GM18526 (cell line): ENCODE results near the gene PPTC7.

ENCODE experiments used
- POLR2A ChIP-seq: IDR thresholded peaks from 3 replicates; pipeline ENCODE4 v1.6.1; 2011; ENCODE audit not compliant: insufficient read length; ENCODE audit errors: extremely low read depth

The PPTC7 gene, protein sequence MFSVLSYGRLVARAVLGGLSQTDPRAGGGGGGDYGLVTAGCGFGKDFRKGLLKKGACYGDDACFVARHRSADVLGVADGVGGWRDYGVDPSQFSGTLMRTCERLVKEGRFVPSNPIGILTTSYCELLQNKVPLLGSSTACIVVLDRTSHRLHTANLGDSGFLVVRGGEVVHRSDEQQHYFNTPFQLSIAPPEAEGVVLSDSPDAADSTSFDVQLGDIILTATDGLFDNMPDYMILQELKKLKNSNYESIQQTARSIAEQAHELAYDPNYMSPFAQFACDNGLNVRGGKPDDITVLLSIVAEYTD

DNA sequence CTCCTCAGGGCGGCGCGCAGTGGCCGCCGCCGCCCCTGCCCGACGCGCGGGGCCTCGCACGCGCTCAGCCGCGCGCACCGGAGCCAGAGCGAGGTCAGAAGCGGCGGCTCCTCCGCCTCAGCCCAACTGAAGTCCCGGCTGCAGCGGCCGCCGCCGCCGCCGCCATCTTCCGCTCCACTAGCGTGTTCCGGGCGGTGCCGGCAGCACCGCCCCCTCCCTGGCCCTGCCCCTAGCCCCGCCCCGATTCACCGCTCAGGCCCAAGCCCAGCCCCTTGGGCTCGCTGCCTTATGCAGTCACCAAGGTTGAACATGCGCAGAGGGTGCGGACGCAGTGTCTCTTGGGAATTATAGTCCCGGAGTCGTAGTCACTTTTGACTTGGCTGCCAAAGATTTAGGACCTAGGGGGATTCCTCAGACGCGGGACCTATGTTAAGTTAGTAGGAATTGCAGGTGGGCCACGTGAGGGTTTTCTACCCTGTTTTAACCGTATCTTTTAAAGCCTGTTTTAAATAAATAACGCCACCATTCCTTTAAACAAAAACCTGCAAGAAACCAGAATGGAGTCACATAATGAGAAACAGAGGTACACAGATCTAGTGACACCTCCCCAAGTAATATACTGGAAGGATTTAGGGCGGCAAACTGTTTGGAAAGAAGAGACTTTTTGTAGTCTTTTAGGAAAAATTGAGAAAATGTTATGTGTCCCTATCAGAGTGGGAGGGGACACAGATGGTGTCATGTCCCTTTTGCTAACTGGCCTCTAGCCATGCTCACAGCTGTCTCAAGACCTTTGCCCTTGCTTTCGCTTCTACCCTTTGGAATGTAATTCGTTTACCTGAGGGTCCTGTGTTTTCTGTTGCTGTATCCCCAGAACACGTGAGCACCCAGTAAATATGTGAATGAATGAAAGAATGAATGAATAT, at the start of gene PPTC7:
Gene PPTC7, minus strand, starts transcription at position 182 of the 923 bp plus-strand sequence. CDS start 287 bp downstream, outside the sequence.
- TF ChIP-seq POLR2A = peak; percentile 85

DNA sequence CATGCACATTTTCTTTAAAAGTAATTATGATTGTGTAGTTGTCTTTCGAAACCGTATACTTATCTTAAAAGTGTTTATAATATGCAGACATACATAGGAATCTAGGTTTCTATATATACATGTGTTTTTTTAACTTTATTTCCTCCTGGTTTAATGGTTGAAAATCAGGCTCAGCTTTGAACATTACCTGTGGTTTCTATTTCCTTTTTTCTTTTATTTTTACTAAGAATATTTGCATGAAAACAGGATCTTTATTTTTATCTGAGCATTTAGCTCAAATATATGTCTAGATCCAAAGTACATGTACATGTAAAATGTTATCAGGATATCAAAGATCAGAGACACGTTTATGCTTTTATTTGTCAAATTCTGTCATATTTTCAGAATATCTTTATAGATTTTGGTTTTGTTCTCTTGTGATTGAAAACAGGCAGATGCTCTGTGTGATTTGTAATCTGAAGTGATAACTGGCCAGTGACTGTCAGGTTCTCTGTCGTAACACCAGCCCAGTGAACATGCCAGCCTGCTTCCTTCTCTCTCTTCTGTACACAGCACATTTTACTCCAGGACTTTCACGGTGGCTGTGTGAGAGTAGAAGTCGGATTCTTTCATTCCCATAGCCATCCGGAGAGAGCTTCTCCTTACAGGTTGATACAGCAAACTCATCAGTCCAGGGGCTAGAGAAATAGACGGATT, 44.5 kb upstream of the PPTC7 start:
- no peak for TF ChIP-seq POLR2A

DNA sequence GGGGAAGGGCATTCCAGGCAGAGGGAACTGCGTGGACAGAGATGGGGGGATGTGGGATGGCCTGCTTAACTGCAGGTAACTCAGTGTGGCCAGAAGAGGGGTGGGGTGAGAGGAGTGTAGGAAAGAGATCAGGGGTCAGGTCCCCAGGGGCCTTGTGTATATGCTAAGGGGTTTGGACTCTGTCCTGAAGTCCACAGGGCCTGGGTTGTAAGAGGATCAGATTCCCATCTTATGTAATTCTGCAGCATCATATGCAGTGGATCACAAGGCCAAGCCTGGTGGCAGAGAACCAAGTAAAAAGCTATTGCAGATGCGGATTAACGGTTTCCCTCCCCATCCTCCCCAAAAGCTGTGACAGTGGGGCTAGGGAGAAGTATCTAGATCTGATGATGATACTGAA, 39.5 kb upstream of the PPTC7 start:
- no peak for TF ChIP-seq POLR2A

DNA sequence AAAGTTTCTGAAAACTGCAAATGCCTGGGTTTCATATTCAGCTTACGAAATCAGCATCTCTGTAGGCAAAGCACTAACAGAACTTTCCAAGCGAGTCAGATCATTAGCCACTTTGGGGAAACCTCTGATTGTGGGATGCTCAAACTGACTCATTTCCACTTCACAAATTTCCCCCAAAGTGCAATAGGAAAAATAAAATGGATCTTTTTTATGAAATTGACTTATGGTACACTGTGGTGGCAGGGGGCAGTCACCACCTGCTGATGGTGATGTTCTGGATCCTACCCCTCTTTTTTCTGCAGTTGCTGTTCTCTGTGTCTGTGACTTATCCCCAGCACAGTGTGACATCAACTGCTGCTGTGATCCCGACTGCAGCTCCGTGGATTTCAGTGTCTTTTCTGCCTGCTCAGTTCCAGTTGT, 36.4 kb upstream of the PPTC7 start:
- TF ChIP-seq POLR2A = no peak

DNA sequence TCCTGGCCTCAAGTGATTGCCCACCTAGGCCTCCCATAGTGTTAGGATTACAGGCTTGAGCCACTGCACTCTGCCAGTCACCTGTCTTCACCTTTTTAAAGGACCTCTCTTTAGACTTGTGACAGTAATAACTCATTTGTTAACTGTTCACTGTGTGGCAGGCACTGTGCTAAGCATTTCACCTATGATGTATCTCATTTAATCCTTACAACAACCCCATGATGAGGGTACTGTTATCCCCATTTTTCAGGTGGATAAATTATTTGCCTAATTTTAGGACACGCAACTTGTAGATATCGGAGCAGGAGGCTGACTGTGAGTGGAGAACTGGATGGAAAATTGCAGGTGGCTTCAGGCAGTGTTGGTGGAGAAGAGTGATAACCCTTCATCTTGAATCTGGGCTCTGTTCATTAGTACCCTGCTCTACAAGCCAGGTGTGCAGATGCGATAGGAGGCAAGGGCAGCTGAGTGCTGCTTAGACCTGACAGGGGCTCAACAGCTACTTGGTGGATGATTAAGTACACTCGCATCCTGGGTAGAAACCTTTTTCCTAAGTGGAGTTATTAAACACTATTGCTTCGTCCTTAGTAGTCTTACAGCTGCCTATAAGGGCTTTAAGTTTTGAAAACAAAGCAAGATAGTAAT, 33.5 kb upstream of the PPTC7 start:
- TF ChIP-seq POLR2A = no peak

DNA sequence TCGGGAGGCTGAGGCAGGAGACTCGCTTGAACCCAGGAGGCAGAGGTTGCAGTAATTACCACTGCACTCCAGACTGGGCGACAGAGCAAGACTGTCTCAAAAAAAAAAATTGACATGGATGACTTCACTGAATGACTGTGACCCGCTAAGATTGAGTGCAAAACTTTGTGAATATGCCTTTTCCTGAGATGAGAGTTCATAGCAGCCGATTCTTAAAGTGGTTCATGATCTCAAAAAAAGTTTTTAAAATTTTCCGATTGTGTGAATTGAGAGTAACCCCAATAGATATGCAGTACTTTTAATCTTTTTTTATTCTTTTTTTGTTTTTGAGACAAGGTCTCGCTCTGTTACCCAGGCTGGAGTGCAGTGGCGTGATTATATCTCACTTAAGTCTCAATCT, 32.1 kb upstream of the PPTC7 start:
- no peak for TF ChIP-seq POLR2A

DNA sequence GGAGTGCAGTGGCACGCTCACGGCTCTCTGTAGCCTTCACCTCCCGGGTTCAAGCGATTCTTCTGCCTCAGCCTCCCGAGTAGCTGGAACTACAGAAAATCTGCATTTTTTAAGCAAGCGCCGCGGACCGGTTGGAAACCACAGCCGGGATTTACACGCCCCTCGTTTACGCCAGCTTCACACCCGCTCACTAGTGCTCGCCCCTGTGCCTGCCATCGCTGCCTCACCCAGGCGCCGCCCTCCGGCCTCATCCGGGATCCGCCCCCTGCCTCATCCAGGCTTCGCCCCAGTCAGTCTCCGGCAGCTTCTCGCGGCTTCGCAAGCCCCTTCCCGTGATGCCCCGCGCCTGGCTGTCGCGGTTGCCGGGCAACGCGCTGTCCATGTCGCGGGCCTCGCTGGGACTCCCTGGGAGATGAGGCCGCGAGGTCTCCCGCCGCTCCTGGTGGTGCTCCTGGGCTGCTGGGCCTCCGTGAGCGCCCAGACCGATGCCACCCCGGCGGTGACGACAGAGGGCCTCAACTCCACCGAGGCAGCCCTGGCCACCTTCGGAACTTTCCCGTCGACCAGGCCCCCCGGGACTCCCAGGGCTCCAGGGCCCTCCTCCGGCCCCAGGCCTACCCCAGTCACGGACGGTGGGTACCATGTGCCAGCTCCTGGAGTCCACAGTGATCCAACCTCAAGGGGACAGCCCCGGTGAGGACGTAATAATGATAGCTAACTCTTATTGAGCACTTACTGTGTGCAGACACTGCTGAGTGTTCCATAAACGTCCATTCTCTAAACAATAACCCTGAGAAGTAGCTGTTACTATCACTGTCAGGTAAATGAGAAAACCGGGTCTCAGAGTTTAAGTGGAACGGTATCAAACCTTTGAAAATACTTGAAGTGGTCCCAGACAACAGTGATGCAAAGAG, 30.9 kb upstream of the PPTC7 start, which contains the start of gene TCTN1:
Gene TCTN1, plus strand, starts transcription at position 359 of the 914 bp plus-strand sequence. Its CDS starts 54 bp downstream, at position 413.
- peak; percentile 82 for TF ChIP-seq POLR2A

DNA sequence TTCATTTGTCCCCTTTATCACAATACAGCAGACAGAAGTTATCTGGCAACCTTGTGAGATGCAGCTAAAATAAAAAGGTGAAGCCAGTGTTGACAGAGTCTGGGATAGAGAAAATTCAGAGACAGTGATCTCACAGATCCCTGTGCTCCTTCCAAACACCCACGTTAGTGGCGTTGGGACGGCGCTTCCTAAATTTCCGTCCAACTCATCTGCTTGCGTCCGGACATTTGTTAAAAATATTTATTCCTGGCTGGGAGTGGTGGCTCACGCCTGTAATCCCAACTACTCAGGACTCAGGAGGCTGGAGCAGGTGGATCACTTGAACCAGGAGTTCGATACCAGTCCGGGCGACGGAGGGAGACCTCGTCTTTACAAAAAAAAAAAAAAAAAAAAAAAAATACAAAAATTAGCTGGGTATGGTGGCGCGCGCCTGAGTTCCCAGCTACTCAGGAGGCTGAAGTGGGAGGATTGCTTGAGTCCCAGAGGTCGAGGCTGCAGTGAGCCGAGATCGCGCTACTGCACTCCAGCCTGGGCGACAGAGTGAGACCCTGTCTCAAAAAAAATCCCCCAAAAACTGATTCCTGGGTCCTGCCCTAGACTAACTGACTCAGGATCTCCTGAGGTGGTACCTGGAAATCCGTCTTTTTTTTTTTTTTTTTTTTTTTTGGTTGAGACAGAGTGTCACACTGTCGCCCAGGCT, 30.1 kb upstream of the PPTC7 start:
- no peak for TF ChIP-seq POLR2A

DNA sequence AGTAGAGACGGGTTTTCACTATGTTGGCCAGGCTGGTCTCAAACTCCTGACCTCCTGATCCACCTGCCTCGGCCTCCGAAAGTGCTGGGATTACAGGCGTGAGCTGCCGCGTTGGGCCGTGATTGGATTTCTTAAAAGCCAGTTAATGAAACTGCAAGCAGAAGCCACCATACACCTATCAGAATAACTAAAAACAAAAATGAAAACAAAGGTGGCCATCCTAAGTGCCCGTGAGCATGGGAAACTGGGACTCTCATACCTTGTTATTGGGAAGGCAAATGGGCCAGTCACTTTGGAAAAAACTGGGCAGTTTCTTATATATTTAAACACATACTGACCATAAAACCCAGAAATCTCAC, 23.1 kb upstream of the PPTC7 start:
- TF ChIP-seq POLR2A = no peak

DNA sequence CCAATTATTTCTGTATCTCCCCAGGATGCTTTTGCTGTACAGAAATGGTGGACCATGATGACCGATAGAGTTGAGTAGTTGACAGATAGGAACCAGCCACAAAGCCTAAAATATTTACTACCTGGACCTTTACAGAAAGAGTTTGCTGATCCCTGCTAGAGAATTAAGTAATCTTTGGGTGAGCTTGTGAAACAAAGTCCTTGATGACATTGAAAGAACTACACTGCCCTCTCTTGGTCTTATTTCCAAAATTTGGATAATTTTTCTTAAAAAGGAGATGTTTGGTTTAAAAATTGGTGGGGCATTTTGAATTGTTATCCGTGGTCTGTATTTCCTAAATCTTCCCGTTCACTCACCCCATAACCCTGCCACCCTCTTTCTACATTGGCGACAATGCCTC, 17.1 kb upstream of the PPTC7 start:
- TF ChIP-seq POLR2A = no peak

DNA sequence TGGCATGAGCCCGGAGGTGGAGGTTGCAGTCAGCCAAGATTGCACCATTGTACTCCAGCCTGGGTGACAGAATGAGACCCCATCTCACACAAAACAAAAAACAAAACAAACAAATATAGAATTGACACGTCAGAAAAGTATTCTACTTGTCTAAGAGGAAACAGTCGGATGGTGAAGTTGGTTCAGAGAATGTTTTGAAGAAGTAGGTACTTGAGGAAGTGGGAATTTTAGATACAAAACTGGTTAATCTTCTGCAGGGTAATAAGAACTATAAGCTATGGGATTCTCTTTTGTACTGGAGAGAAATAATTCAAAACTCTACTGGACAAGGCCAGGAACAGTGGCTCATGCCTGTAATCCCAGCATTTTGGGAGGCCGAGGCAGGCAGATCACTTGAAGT, 16.2 kb upstream of the PPTC7 start:
- no peak for TF ChIP-seq POLR2A

DNA sequence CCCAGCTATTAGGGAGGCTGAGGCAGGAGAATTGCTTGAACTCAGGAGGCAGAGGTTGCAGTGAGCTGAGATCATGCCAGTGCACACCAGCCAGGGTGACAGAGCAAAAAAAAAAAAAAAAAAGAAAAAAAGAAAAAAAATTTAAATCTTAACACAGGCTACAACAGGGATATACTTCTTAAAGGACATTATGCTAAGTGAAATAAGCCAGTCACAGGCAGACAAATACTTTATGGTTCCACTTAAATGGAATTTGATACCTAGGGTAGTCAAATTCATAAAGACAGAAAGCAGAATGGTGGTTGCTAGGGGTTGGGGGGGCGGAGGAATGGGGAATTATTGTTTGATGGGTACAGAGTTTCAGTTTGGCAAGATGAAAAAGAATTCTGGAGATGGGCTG, 14.8 kb upstream of the PPTC7 start:
- no peak for TF ChIP-seq POLR2A

DNA sequence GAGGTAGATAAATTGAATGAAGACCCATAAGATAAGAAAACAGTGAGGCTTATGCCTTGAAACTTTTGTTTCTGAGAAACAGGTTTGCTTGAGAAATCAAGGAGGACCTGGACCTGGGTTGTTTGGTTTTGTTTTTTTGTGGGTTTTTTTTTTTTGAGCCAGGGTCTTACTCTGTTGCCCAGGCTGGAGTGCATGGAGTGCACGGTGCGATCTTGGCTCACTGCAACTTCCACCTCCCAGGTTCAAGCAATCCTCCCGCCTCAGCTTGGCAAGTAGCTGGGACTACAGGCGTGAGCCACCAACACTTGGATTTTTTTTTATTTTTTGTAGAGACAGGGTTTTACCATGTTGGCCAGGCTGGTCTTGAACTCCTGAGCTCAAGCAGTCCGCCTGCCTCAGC, 9.0 kb upstream of the PPTC7 start:
- no peak for TF ChIP-seq POLR2A
